ENCODE results near the gene KHNYN.

KHNYN gene

GRCh38 chr14:24395609-24396582 is 33.9 kb upstream of the KHNYN start:
- DNase-seq: peak in 1 of 2 experiments; percentile 27
- TF ChIP-seq GATA1 (IDR thresholded peaks at IDR 0.05; ENCODE audit: low read depth, low read length): no peak
- no peak for TF ChIP-seq POLR2A (IDR thresholded peaks at IDR 0.05; ENCODE audit: low read length)

GRCh38 chr14:24397639-24398292 is 32.0 kb upstream of the KHNYN start:
- no peak for DNase-seq
- TF ChIP-seq POLR2A (IDR thresholded peaks at IDR 0.05; ENCODE audit: low read length) (no peak), GATA1 (IDR thresholded peaks at IDR 0.05; ENCODE audit: low read depth, low read length) (no peak)

- no peak for DNase-seq
- TF ChIP-seq POLR2A (IDR thresholded peaks at IDR 0.05; ENCODE audit: low read length) (no peak), GATA1 (IDR thresholded peaks at IDR 0.05; ENCODE audit: low read depth, low read length) (no peak)
Measured at GRCh38 chr14:24398293-24398652, 31.5 kb upstream of the KHNYN start.

GRCh38 chr14:24398653-24399446 is 30.9 kb upstream of the KHNYN start, which contains the start of gene NYNRIN:
Gene NYNRIN, plus strand, starts transcription at chr14:24399003. Its CDS starts 244 bp downstream, at chr14:24399247.
- DNase-seq: peak; percentile 30 to 37
- no peak for TF ChIP-seq POLR2A (IDR thresholded peaks at IDR 0.05; ENCODE audit: low read length)
- no peak for TF ChIP-seq GATA1 (IDR thresholded peaks at IDR 0.05; ENCODE audit: low read depth, low read length)

- DNase-seq: no peak
- TF ChIP-seq GATA1 (IDR thresholded peaks at IDR 0.05; ENCODE audit: low read depth, low read length) (no peak), POLR2A (IDR thresholded peaks at IDR 0.05; ENCODE audit: low read length) (no peak)
Measured at GRCh38 chr14:24399447-24399822, 30.3 kb upstream of the KHNYN start.

GRCh38 chr14:24399999-24400718 is 29.6 kb upstream of the KHNYN start:
- no peak for TF ChIP-seq GATA1 (IDR thresholded peaks at IDR 0.05; ENCODE audit: low read depth, low read length)
- no peak for TF ChIP-seq POLR2A (IDR thresholded peaks at IDR 0.05; ENCODE audit: low read length)
- DNase-seq: no peak

GRCh38 chr14:24401810-24402702 is 27.7 kb upstream of the KHNYN start:
- DNase-seq: no peak
- TF ChIP-seq GATA1 (IDR thresholded peaks at IDR 0.05; ENCODE audit: low read depth, low read length) (no peak), POLR2A (IDR thresholded peaks at IDR 0.05; ENCODE audit: low read length) (no peak)

- DNase-seq: no peak
- TF ChIP-seq GATA1 (IDR thresholded peaks at IDR 0.05; ENCODE audit: low read depth, low read length) (no peak), POLR2A (IDR thresholded peaks at IDR 0.05; ENCODE audit: low read length) (no peak)
Measured at GRCh38 chr14:24403294-24403998, 26.3 kb upstream of the KHNYN start.

- DNase-seq: no peak
- no peak for TF ChIP-seq POLR2A (IDR thresholded peaks at IDR 0.05; ENCODE audit: low read length)
- no peak for TF ChIP-seq GATA1 (IDR thresholded peaks at IDR 0.05; ENCODE audit: low read depth, low read length)
Measured at GRCh38 chr14:24404814-24405213, 24.9 kb upstream of the KHNYN start.

- TF ChIP-seq POLR2A (IDR thresholded peaks at IDR 0.05; ENCODE audit: low read length) (no peak), GATA1 (IDR thresholded peaks at IDR 0.05; ENCODE audit: low read depth, low read length) (no peak)
- DNase-seq: no peak
Measured at GRCh38 chr14:24406416-24406815, 23.3 kb upstream of the KHNYN start.

GRCh38 chr14:24407608-24408325 is 22.0 kb upstream of the KHNYN start:
- no peak for DNase-seq
- TF ChIP-seq GATA1 (IDR thresholded peaks at IDR 0.05; ENCODE audit: low read depth, low read length) (no peak), POLR2A (IDR thresholded peaks at IDR 0.05; ENCODE audit: low read length) (no peak)

Measured in erythroblast (primary cell).